ENCODE data around the gene SPACA4.

DNA sequence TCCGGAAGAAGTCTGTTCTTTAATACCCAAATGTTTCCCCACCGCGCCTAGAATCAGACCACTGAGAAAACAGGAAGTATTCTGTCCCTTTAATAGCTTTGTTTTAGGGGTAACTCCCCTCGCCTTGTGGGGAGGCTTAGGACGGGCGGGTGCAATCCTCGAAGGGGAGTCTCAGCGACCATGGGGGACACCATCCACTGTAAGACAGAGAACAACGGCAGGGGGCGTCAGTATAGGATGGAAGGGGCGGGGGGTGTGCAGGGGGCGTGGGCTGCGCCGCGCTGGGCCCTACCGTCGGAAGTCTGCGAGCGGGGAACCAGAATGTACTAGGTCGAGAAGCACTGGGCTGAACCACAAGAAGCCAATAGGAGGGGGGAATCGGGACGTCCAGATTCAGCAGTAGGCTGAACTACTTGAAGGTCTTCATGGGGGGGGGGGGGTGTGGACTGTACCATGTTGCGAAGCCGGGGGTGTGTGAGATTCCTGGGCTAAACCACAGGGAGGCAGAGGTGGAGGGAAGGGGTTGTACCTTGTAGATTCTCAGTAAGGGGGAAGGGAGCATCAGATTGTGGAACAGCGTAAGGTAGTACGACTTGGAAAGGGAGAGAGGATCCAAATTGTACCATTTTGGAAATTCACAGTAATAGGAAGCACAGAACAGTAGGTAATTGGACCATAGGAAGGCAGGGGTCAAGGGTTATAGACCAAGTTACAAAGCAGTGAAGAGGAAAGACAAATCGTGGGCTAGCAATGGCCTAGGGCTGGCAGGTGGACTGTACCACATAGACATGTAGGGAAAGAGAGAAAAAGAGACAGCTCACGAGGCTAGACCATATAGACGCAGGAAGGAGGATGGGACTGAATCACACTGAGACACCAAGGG lies 31.6 kb downstream of the SPACA4 start:
- TF ChIP-seq, protein P1, sequence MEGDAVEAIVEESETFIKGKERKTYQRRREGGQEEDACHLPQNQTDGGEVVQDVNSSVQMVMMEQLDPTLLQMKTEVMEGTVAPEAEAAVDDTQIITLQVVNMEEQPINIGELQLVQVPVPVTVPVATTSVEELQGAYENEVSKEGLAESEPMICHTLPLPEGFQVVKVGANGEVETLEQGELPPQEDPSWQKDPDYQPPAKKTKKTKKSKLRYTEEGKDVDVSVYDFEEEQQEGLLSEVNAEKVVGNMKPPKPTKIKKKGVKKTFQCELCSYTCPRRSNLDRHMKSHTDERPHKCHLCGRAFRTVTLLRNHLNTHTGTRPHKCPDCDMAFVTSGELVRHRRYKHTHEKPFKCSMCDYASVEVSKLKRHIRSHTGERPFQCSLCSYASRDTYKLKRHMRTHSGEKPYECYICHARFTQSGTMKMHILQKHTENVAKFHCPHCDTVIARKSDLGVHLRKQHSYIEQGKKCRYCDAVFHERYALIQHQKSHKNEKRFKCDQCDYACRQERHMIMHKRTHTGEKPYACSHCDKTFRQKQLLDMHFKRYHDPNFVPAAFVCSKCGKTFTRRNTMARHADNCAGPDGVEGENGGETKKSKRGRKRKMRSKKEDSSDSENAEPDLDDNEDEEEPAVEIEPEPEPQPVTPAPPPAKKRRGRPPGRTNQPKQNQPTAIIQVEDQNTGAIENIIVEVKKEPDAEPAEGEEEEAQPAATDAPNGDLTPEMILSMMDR (IDR thresholded peaks at IDR 0.05 in 8 of 11, conservative IDR thresholded peaks at IDR 0.05 in 3 of 11): no peak
- TF ChIP-seq POLR2A (IDR thresholded peaks at IDR 0.05) (peak in 2 of 3 donors; percentile 24 to 33), POLR2AphosphoS5 (IDR thresholded peaks at IDR 0.05) (peak; percentile 63 to 78 (median 69))

Measured in spleen (tissue), 7 donors.